WI38 (cell line): ENCODE results near the gene SLC2A6.

Experiments used
- H3K4me3 ChIP-seq: 2 replicates; pipeline ENCODE4 v1.5.1; 2011; ENCODE audit warnings: low read depth, mild to moderate bottlenecking, control low read depth, low read length
- CTCF ChIP-seq: IDR thresholded peaks from 2 replicates; pipeline ENCODE4 v1.5.1; 2012; ENCODE audit warnings: low read depth, mild to moderate bottlenecking, control low read depth, low read length

The SLC2A6 gene

GRCh38 chr9:133478851-133479711 lies at the start of gene SLC2A6:
Gene SLC2A6, minus strand, starts transcription at chr9:133479099. Its CDS starts 40 bp downstream, at chr9:133479059.
- TF ChIP-seq CTCF, result no peak
- peak within 1 kb of the TSS; percentile 51 for H3K4me3 ChIP-seq

GRCh38 chr9:133528001-133528875 lies 49.3 kb upstream of the SLC2A6 start:
- no peak for TF ChIP-seq CTCF

GRCh38 chr9:133527444-133527920 lies 48.6 kb upstream of the SLC2A6 start:
- TF ChIP-seq CTCF, result no peak
- no peak overlapping the region for H3K4me3 ChIP-seq

More at GRCh38 chr9:133528001-133528875, 49.3 kb upstream of the SLC2A6 start:
- H3K4me3 ChIP-seq, result no peak overlapping the region

- no peak for TF ChIP-seq CTCF
Measured at GRCh38 chr9:133526721-133527321, 47.9 kb upstream of the SLC2A6 start.

GRCh38 chr9:133525677-133526076 lies 46.8 kb upstream of the SLC2A6 start:
- no peak for TF ChIP-seq CTCF
- H3K4me3 ChIP-seq, result no peak overlapping the region

More at GRCh38 chr9:133526721-133527321, 47.9 kb upstream of the SLC2A6 start:
- no peak overlapping the region for H3K4me3 ChIP-seq

- H3K4me3 ChIP-seq, result no peak within 1 kb of the TSS
- no peak for TF ChIP-seq CTCF
Measured at GRCh38 chr9:133524679-133525228, 45.9 kb upstream of the SLC2A6 start, which contains the start of gene MYMK. Gene MYMK, minus strand, starts transcription at chr9:133524959. Its CDS starts 115 bp downstream, at chr9:133524844.
